Nucleus accumbens (tissue), 56 donors: ENCODE data around the gene CACHD1.

ENCODE experiments used
- DNase-seq, 56 donors: peaks; one replicate each; lab custom pipeline; 2025; lab: John Stamatoyannopoulos, UW

CACHD1 gene

GRCh38 chr1:64542118-64542517 lies 72.2 kb downstream of the CACHD1 start:
- DNase-seq: no peak

DNA sequence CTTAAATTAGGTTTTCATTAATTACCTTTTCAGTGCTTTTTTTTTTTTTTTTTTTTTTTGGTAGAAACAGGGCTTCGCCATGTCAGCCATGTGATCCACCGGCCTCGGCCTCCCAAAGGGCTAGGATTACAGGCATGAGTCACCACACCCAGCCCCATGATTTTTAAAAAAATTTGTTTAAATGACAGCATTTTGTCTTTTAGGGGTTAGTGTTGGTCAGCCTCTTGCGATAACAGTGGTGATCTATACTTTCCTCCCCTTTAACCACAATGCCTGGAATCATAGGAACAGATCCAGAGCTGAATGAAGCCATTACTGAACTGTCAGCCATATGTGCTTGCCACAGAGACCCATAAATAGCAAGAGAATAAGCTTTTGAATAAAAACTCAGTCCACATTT lies 73.9 kb downstream of the CACHD1 start:
- DNase-seq: no peak

DNA sequence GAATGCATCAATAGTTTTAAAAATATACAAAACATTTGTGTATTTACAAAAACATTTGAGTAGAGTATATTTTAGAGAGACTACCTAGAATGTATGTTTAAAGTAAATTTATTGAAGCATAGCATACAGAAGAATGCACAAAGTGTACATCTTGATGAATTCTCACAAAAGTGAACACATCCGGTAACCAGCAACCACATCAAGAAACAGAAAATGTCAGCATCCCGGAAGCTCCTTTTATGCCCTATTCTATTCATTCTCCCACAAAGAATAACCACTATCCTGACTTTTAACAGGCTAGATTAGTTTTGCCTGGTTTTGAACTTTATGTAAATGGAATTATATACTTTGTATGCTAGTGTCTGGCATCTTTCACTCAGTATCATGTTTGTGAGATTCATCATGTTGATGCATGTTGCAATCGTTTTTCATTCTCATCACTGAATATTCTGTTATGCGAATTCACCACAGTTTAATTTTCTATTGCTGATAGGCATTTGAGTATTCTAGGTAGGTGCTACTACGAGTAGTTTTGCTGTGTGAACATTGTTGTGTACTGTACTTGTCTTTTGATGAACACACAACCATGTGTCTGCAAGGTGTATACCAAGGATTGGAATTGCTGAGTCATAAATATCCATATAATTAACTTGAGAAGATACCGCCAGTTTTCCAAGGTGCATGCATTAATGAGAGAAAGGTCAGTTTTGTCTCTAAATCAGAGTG lies 75.4 kb downstream of the CACHD1 start:
- no peak for DNase-seq

DNA sequence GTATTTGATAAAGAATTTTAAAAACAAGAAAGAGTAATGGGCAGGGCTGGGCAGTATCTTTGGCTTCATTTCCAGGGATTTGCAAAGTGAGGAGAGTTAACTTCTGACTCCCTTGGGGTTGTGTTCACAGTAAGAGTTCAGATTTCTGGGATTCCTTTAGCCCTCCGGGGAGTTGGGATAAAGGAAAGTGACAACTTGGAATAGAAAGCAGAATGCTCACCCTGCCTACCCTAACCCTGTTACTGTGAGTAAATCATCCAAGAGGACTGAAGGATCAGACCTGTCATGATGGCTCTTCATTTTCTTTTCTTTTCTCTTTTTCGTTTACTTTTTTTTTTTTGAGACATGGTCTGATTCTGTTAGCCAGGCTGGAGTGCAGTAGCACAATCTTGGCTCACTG lies 76.1 kb downstream of the CACHD1 start:
- no peak for DNase-seq

DNA sequence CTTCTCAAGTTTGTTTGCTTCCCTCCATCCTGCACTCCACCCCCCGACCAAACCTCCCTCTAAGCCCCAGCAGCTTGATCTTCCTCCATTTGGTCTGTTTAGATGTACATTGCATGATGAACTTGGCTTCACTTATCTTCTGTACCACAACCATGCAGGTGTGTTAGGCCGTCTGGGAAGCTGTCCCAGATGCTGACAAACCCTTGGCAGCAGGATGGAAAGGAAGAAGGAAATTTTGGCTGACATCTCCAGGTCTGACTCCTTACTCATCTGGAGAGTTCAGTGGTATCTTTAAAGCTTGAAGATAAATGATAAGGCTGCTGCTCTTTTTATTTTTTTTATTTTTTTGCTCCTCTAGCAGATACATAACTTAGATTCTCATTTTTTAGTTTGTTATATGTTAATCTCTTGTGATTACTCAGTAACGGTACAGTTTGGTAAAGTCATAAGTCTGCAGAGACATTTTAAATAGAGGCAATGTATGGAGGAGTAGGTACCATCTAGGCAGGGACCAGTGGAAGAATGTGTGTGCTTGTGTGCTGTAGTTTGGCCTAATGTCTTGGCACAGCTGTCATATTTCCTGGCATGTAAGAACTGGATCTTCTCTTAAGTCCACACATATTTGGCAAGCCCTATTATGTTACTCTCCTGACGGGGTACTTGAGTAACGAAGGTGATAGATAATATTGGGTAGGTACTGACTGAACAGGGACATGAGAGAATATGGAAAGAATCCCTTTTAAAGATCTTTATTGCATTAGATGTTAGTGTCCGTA lies 79.7 kb downstream of the CACHD1 start:
- no peak for DNase-seq

- DNase-seq: no peak
Measured at GRCh38 chr1:64550510-64550909, 80.6 kb downstream of the CACHD1 start.

GRCh38 chr1:64550946-64551605 lies 81.1 kb downstream of the CACHD1 start:
- no peak for DNase-seq

DNA sequence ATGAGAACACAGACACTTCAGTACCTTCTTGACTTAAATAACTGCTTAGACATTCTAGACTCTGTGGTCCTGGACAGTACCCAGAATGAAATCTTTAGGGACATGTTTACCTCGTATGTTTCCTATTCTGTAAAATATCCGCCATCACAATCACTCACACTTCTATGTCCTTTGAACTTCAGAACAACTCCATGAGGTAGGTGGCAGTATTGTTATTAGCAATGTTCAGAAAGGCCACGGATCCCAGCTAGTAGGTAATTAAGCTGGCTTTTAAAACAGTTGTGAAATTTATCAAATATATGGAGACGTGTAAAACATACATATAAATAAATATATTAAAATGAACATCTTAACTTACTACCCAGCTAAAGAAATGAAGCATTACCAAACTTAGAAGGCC lies 83.4 kb downstream of the CACHD1 start:
- DNase-seq: no peak

GRCh38 chr1:64555947-64556346 lies 86.0 kb downstream of the CACHD1 start:
- DNase-seq: no peak

- no peak for DNase-seq
Measured at GRCh38 chr1:64561993-64562392, 92.1 kb downstream of the CACHD1 start.

DNA sequence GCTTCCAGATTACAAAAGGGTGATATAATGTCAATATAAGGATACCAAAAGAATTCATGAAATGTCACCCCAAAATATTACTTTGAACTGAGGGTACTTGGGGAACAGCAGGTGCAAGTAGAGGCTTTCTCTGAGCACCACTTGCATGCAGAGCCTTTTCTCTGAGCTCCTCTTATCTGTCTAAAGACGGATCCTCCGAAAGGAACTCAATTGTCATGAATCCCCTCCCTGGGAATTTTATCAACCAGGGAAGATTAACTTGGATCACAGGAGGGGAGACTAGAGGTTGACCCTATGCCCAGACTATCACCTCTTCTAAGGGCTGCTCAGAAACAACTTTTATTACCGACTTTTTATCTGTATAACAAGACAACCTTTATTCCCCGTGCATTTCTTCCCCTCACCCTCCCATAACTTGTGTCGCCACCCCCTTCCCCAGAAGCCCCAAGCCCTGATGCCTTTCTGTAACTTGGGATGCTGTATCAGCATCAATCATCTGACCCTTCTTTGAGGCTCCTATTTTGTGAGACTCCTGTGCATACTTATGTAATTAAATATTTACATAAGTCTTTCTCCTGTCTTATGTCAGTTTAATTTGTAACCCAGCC lies 94.1 kb downstream of the CACHD1 start:
- DNase-seq: no peak

GRCh38 chr1:64564891-64565290 lies 95.0 kb downstream of the CACHD1 start:
- DNase-seq: no peak

GRCh38 chr1:64567426-64568170 lies 97.7 kb downstream of the CACHD1 start:
- no peak for DNase-seq

- no peak for DNase-seq
Measured at GRCh38 chr1:64568171-64568450, 98.2 kb downstream of the CACHD1 start.

DNA sequence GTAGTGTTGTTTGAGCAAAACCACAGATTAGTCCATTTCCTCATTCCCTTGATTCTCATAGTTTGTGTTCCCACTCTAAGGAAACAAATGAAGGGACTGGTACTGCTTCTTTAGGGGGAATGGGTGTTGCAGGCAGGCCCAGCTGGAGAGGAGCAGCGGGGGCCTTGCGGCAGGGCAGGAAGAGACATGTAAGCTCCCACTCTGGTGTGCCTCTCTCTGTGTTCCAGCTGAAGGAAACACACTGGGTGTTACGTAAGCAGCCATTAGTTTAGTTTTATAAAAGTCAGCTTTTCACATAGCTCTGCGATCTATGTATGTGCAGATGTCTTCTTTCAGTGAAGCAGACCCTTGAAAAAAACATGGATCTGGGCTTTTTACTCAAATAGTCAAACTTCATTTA lies 99.5 kb downstream of the CACHD1 start:
- no peak for DNase-seq

GRCh38 chr1:64570267-64570855 lies 100.4 kb downstream of the CACHD1 start:
- no peak for DNase-seq

- no peak for DNase-seq
Measured at GRCh38 chr1:64572222-64572900, 102.4 kb downstream of the CACHD1 start.

GRCh38 chr1:64574301-64574700 lies 104.4 kb downstream of the CACHD1 start:
- no peak for DNase-seq

DNA sequence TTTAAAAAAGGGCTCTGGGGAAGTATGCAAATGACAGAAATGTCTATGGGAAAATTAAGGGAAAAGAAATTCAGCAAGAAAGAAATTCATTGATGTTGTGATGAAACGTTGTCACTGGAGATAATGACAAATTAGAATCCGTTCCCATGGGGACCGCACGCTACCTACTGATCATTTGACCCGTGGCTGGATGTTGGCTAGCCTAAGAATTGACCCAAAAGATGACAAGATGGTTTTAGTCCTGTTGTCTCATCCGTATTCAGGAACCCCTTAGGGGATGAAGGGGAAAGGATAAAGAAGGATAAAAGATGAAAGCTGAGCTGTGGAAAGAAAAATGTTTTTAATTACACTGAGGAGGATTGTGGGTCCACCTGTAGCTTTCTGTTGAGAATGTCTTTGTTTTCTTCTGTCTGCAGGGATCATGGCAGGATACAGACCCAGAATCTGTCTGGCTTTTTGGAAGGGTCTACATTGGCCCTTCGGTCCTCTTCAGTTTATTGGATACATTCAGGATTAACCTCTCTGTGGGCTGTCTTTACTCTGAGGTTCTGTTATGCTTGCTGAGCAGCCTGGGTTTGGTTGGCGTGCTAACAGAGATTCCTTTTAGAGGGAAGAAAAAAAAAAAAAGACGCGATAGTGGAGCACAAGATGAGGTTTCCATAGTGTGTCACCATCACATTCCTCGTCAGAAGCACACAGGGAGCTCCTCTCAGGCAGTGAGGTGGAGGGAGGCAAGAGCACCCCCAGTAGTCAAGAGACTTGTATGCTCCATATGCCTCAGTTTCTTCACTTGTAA lies 106.2 kb downstream of the CACHD1 start:
- DNase-seq: peak in 1 of 56 donors; percentile 2
